ENCODE data around the gene CADM4.

DNA sequence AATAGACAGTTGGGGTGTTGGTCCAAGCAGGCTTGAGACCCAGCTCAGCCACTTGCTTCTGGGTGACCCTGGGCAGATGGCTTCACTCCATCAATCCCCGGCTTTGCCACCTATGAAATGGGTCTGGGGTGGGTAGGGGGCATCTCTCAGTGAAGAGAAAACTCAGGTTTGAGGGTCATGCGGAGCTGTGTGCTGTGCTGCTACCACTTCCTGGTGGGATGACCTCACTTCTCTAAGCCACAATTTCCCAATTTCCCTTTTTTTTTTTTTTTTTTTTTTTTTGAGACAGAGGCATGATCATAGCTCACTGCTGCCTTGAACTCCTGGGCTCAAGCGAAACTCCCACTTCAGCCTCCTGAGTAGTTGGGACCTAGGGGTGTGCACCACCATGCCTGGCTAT lies 34.9 kb upstream of the CADM4 start:
- TF ChIP-seq, protein P1, sequence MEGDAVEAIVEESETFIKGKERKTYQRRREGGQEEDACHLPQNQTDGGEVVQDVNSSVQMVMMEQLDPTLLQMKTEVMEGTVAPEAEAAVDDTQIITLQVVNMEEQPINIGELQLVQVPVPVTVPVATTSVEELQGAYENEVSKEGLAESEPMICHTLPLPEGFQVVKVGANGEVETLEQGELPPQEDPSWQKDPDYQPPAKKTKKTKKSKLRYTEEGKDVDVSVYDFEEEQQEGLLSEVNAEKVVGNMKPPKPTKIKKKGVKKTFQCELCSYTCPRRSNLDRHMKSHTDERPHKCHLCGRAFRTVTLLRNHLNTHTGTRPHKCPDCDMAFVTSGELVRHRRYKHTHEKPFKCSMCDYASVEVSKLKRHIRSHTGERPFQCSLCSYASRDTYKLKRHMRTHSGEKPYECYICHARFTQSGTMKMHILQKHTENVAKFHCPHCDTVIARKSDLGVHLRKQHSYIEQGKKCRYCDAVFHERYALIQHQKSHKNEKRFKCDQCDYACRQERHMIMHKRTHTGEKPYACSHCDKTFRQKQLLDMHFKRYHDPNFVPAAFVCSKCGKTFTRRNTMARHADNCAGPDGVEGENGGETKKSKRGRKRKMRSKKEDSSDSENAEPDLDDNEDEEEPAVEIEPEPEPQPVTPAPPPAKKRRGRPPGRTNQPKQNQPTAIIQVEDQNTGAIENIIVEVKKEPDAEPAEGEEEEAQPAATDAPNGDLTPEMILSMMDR (IDR thresholded peaks at IDR 0.05; ENCODE audit: poor library complexity): no peak
- TF ChIP-seq EZH2 (IDR thresholded peaks at IDR 0.05; ENCODE audit: borderline replicate concordance): no peak
